Activated naive CD8-positive, alpha-beta T cell treated with anti-CD3 and anti-CD28 coated beads, Interleukin-2, amount 50 U/mL, for 16 hours (primary cell): ENCODE data around the gene CHIT1.
"Not testable (repeated sequence)": the region's sequence is repeated elsewhere in the genome, so short reads cannot be mapped to it uniquely, and the experiment has no call there.

Experiments used
- DNase-seq: peaks from one replicate; pipeline ENCODE4 v3.0.0-alpha.2; 2020; ENCODE audit warnings: low read depth, low spot score

CHIT1 gene

DNA sequence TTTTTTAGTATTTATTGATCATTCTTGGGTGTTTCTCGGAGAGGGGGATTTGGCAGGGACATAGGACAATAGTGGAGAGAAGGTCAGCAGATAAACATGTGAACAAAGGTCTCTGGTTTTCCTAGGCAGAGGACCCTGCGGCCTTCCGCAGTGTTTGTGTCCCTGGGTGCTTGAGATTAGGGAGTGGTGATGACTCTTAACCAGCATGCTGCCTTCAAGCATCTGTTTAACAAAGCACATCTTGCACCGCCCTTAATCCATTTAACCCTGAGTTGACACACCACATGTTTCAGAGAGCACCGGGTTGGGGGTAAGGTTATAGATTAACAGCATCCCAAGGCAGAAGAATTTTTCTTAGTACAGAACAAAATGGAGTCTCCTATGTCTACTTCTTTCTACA, 36.7 kb upstream of the CHIT1 start:
- DNase-seq, result not testable (repeated sequence)

GRCh38 chr1:203265541-203265940, 36.1 kb upstream of the CHIT1 start:
- no peak for DNase-seq

DNA sequence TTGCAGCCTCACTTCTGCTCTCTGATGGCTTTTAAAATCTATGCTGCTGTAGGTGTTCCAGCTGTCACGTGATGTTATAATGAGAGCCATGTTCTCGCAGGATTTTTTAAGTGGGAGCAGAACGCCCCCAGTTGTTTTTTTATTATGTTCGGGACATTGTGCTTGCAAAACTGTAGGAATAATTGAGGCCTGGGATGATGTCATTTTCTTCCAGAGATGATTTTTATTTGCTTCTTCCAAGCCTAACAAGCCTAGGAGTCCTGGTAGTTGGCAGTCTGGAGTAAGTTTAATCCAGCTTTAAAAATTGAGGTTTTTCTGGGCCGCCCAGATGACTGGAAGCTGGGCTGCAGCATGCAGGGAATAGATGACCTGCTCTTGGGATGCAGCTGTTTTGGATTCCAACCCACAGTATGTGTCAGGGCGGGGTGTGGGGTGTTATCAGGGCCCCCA, 34.6 kb upstream of the CHIT1 start:
- DNase-seq, result no peak

DNA sequence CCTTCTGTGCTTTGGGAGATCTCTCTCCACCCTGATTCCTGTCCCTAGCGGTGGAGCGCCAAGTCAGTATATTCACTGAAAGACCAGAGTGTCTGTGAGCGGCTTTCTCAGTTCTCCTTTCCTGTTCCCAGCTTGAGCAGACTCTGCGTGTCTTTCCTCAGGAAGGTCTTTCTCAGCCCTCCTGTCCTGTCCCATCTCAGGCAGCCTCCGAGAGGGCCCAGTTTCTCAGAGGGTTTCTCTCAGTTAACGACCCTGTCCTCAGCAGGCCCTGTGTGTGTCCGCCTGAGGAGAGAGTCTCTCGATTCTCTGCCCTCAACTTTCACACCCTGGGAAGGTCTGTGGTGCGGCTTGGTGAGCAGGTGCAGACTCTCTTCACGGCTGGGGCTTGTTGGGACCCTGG, 34.0 kb upstream of the CHIT1 start:
- no peak for DNase-seq

- DNase-seq, result not testable (repeated sequence)
Measured at GRCh38 chr1:203256636-203257035, 27.2 kb upstream of the CHIT1 start.

DNA sequence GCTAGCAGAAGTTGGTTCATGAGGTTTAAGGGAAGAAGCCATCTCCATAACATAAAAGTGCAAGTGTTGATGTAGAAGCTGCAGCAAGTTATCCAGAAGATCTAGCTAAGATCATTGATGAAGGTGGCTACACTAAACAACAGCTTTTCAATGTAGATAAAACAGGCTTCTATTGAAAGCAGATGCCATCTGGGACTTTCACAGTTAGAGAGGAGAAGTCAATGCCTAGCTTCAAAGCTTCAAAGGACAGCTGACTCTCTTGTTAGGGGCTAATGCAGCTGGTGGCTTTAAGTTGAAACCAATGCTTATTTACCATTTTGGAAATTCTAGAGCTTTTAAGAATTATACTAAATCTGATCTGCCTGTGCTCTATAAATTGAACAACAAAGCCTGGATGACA, 25.3 kb upstream of the CHIT1 start:
- not testable (repeated sequence) for DNase-seq

DNA sequence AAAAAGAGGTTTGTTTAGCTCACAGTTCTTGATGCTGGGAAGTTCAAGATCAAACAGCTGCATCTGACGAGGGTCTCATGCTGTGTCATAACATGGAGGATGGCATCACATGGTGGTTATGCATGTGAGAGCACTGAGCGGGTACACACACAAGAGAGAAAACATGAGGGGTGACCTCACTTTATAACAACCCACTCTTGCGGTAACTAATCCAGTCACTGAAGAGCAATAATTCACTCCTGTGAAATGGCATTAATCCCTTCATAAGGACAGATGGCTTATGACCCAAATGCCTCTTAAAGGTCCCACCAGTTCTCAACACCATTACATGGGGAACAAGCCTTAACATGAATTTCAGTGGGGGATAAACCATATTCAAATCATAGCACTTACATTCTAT, 23.2 kb upstream of the CHIT1 start:
- no peak for DNase-seq

- no peak for DNase-seq
Measured at GRCh38 chr1:203251466-203251865, 22.0 kb upstream of the CHIT1 start.

- DNase-seq, result no peak
Measured at GRCh38 chr1:203250911-203251310, 21.4 kb upstream of the CHIT1 start.

DNA sequence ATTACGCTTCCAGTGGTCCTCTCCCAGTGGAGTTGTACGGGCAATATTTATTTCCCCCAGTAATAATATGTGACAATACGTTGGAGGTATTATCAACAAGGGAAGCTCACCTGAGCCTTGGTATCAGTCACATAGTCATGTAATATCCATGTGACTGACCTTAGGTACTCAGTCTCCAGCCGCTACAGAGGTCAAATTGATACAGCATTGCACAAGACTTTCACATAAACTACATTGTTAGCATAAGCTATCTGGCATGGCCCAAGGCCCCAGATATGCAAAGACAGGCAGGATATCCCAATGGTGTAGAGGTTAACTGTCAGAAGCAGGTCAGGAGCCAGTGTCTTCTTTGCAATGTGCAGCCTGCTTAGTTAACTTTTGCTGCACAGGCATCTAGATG, 15.3 kb upstream of the CHIT1 start:
- DNase-seq, result no peak

- not testable (repeated sequence) for DNase-seq
Measured at GRCh38 chr1:203241708-203242107, 12.2 kb upstream of the CHIT1 start.

- DNase-seq, result no peak
Measured at GRCh38 chr1:203239526-203240305, 10.2 kb upstream of the CHIT1 start.

GRCh38 chr1:203239081-203239480, 9.6 kb upstream of the CHIT1 start:
- no peak for DNase-seq

GRCh38 chr1:203238535-203238934, 9.1 kb upstream of the CHIT1 start:
- DNase-seq, result no peak

- not testable (repeated sequence) for DNase-seq
Measured at GRCh38 chr1:203234901-203235300, 5.4 kb upstream of the CHIT1 start.

DNA sequence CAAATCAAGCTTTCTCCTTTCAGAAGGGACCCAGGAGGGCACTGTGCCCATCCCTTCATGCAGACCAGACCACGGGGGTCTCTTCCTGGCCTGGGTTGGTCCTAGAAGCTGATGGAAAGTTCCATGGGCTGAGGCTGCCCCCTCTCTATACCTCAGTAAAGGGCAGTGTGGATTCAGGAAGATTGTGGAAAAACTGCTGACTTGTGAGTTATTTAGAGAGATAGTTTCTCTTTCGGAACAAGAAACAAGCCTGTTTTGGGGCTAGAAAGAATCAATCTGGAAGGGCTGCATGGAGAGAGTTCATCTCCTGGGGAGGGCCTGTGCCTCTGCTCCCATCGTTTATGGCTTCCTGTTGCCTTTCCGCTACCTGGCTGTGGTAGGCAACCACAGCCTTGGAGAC, 803 bp downstream of the CHIT1 start:
- DNase-seq, result no peak

DNA sequence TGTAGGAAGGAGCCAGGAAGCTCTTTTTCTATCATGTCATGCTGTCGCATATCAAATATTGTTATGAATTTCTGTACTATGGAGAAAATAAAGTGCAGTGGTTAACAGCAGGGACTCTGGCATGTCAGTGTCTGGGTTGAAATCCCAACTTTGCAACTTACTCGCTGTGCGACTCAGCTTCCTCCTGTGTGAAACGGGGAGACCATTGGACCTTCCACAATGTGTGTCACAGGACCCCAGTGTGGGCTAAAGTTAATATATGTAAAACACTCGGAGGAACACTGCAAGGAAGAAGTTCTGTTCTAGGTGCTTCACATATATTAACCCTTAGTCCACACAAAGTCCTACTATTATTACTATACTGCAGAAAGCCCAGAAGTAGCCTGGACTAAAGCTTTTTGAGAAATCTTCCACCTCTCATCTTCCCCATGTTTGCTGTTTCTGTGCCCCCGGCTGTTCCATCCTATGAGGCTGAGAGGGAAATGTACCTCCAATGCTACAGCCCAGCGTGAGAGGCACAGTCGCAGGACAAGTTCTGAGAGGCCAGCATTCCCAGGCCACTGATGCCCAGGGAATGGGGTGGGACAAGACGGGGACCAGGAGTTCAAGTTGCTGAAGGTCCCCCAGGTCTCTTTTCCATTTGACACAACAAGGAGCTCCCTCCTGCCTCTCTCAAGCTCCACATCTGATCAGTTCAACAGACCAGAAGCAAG, 1.9 kb downstream of the CHIT1 start:
- no peak for DNase-seq

DNA sequence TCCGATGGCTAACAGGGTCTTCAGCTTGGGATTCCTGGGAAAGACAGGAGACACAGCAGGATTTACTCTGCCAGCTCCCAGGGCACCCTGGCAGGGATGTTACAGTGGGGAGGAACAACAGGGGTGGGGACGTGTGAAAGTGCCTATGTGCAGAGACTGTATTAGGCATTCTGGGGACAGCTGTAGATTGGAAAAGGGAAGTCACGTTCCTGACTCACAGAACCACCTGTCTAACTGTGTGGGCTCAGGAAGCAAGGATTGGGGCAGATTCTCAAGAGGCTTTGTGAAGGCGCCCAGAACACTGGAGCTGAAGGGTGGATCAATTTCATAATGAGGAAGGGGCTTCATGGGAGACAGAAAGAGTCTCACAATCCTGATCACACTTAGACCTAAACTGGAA, 4.4 kb downstream of the CHIT1 start:
- no peak for DNase-seq

DNA sequence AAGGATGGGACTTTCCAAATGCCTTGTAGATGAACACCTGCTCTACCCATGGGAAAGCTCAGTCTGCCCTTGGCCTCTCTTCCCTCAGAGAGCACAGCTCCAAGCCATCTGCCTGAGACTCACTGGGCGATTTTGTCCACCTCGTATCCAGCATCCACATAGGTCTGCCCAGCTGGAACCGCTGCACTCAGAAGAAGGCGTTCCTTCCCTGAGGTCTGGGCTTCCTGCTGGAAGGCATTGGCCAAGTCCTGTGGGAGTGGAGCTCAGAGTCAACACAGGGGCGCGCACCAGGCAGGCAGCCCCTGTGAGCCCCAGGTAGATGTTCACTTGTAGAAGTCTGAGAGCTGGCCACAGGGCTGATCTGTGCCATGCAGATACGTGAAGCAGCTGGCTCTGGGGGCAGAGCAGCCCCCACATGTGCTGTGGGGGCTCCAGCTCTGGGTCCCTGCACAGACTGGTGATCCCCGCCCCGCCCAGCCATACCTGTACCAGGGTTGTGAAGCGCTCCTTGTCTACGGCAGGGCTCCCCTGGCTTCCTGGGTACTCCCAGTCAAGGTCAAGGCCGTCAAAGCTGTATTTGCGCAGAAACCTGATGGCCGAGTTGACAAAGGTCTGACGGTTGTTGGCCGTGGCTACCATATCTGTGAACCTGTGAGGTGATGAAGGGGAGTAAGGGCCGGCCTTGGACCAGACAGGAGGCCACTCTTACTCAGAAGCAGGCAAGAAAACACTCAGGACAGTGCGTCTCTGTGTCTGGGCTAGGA, 6.3 kb downstream of the CHIT1 start:
- no peak for DNase-seq

DNA sequence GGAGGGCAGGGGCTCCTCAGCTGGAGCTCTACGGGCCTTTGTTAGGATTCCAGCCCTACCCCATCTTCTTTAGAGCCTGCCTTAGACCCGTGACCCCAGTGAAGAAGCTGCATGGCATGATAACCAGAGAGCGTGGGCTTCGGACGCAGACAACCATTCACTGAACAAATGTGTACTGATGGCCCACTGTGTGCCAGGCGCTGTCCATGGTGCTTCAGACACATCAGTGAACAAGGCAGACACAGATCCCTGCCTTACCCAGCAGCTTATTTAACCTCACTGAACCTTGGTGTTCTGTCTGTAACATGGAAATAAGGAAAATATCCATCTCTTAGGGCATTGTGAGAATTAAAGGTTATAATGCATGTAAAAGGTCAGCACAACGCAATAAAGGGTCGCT, 9.5 kb downstream of the CHIT1 start:
- no peak for DNase-seq

GRCh38 chr1:203219171-203219570, 10.3 kb downstream of the CHIT1 start:
- DNase-seq, result no peak

GRCh38 chr1:203217668-203218067, 11.8 kb downstream of the CHIT1 start:
- no peak for DNase-seq
